GM10847 (cell line): Measurements from ENCODE around the gene PIK3AP1.
A peak's percentile ranks its signal among the peaks of the same experiment; 100 is the strongest.

Experiments used
- POLR2A ChIP-seq: IDR thresholded peaks from 2 replicates; pipeline ENCODE4 v1.6.1; 2011; ENCODE audit not compliant: insufficient read length; ENCODE audit errors: extremely low read depth

The PIK3AP1 gene, protein sequence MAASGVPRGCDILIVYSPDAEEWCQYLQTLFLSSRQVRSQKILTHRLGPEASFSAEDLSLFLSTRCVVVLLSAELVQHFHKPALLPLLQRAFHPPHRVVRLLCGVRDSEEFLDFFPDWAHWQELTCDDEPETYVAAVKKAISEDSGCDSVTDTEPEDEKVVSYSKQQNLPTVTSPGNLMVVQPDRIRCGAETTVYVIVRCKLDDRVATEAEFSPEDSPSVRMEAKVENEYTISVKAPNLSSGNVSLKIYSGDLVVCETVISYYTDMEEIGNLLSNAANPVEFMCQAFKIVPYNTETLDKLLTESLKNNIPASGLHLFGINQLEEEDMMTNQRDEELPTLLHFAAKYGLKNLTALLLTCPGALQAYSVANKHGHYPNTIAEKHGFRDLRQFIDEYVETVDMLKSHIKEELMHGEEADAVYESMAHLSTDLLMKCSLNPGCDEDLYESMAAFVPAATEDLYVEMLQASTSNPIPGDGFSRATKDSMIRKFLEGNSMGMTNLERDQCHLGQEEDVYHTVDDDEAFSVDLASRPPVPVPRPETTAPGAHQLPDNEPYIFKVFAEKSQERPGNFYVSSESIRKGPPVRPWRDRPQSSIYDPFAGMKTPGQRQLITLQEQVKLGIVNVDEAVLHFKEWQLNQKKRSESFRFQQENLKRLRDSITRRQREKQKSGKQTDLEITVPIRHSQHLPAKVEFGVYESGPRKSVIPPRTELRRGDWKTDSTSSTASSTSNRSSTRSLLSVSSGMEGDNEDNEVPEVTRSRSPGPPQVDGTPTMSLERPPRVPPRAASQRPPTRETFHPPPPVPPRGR

DNA sequence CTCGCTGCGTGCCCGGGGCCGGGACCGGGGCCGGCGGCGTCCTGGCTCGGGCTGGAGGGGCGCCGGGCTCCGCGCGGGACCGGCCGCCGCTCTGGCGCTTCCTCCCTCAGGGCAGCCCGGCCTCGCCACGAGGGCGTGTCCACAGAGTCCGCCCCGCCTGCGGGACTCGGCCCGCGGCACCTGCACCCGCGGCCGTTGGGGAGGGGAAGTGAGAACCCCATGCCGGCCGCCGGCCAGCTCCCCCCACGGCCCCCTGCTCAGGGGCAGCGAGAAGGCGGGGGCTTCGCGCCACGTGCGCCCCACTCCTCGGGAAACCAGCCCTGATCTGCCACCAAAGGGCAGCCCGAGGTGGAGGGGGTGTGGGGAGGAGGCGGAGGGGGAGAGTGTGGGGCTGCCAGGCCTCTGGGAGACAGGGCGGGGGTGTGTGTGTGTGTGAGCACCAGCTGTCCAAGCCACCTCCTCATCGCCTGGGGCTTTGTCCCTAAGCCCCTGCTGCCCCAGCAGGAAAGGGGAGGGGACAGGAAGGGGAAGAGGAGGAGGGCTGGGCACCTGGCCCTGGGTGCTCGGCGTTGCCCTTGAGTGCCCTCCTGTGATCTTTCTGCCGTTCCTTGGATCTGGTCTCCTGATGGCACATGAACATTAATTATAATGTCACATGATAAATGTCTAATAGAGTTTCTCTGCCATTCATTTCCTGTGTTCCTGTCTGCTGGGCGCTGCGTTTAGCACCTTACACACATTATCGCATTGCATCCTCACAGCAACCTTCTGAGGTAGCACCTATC lies at the start of gene PIK3AP1:
Gene PIK3AP1, minus strand, starts transcription at position 93 of the 785 bp plus-strand sequence. CDS start 120 bp downstream, outside the sequence.
- peak; percentile 49 for TF ChIP-seq POLR2A

DNA sequence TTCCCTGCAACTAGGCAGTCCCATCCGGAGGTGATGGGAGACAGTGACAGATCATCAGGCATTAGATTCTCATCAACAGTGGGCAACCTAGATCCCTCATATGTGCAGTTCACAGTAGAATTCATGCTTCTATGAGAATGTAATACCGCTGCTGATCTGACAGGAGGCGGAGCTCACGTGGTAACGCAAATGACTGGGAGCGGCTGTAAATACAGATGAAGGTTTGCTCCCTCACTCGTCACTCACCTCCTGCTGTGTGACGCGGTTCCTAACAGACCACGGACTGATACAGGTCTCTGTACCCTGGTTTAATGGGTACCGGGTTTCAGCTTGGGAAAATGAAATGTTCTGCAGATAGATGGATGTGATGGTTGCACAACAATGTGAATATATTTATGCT lies 47.8 kb upstream of the PIK3AP1 start:
- no peak for TF ChIP-seq POLR2A

DNA sequence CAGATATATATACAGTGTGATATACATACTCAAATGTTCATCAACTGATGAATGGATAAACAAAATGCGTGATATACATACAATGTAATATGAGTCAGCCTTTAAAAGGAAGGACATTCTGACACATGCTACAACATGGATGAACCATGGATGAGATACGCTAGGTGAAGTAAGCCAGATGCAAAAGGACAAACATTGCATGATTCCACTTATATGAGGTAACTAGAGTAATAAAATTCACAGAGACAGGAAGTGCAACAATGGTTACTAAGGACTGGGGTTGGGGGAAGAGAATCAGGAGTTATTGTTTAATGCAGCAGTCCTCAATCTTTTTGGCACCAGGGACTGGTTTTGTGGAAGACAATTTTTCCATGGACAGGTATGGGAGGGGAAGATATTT lies 47.3 kb upstream of the PIK3AP1 start:
- TF ChIP-seq POLR2A: no peak

DNA sequence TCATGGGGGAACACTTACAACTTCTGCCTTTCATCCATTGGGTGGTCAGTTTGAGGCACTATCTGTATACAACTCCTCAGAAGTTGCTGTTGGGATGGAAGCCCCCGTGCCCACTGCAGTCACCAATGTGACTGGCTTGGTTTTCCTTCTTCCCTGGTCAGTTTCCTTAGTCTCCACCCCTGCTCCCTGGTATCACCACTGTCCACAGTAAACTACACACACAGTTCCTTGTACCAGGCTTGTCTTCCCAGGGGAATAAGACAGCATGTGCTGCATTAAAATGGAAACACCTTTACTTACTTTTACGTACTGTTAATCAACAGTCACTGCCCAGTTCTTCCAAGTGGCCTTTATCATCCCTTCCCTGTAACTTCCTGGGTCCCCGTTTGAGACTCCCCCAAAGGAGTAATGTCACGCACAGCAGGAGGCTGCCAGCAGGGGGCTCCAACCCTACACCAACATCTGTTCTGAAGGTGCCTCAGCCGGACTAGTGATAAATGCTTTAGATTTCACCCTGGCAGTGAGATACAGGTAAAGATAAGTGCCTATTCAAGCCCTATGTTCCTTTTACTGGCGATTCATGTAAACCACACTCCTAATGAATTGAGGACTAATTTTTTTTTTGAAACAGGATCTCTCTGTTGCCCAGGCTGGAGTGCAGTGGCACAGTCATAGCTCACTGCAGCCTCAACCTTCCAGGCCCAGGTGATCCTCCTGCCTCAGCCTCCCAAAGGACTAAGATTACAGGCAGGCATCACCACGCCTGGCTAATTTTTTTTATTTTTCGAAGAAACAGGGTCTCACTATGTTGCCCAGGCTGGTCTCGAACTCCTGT lies 45.3 kb upstream of the PIK3AP1 start:
- TF ChIP-seq POLR2A: no peak

DNA sequence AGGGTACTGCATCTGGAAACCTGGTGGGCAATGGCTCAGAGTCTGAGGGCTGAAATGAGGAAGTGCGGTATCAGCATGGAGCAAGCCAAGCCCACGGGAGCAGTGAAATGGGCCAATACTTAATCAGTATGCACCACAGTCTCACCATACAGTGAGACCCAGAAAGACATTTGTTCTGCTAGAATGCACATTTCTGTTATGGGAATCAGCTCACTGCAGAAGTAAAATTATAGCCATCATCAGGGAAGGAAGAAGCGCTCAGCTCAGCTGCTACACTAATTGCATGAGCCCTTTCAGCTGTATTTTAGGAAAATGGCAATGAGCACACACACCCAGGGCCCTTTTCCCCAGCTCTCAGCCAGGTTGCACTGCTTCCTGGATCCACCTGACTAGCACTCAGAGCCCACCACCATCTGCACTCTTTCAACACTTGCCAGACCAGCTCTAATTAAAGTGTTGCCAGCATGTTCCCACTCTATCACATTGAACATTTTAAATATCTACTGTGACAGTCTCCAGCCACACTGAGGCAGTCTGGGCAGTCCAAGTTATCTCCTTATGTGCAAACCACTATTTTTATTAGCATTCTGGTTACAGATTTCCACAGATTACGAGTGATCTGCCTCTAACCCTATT lies 44.2 kb upstream of the PIK3AP1 start:
- no peak for TF ChIP-seq POLR2A

DNA sequence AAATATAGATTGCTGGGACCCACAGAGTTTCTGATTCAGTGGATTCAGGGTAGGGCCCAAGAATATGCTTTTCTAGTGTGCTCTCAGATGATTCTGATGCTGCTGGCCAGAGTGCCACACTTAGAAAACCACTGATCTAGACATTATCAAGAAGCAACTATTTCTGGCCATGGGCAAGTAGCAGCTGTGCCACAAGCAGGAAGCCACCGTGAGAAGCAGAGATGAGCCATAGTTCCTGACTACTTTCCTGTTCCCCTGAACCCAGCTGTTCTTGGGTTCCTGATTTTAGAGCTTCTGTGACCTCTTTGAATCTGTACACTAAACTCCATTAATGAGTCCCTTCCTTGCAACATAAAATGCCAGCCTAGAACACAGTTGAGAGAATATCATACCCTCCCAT lies 38.1 kb upstream of the PIK3AP1 start:
- no peak for TF ChIP-seq POLR2A

DNA sequence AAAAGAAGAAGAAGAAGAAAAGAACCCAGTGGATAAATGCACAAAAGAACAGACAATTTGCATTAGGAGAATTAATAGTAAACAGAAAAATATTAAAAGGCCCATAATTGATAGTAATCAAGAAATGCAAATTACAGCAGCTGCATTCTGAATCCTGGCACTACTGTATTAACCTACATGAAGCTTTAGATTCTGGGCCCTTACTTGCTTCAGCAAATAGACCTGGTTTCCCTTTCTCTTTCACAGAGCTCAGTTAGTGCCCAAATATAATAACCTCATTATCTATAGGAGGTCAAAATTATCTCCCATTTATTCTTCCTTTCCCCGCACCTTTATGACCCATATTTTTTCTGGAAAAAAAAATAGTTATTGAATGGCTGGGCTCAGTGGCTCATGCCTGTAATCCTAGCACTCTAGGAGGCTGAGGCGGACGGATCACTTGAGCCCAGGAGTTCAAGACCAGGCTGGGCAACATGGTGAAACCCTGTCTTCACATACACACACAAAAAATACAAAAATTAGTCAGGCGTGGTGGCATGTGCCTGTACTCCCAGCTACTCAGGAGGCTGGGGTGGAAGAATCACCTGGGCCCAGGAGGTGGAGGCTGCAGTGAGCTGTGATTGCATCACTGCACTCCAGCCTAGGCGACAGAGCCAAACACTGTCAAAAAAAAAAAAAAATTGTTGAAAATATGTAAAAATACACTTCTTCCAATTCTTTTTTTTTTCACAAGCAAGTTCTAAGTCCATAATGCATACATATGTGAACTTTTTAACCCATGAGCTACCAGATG lies 36.0 kb upstream of the PIK3AP1 start:
- TF ChIP-seq POLR2A: no peak

DNA sequence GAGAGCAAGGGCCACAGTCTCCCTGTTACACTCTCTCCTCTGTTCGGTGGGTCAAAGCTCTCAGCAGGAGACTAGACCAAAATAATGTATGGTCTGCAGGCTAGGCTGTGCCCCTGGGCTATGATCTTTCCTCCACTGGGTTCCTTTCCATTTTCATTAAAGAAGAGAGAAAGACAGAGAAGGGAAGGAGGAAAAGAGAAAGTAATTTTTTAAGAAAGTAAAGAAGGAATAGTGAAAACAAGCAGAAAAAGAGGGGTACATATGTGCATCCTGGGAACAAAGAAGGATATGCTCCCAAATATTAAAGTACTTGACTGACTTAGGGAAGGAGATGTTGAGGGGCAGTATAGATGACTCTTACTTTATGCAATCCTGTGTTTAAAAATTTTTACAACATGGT lies 33.6 kb upstream of the PIK3AP1 start:
- TF ChIP-seq POLR2A: no peak

DNA sequence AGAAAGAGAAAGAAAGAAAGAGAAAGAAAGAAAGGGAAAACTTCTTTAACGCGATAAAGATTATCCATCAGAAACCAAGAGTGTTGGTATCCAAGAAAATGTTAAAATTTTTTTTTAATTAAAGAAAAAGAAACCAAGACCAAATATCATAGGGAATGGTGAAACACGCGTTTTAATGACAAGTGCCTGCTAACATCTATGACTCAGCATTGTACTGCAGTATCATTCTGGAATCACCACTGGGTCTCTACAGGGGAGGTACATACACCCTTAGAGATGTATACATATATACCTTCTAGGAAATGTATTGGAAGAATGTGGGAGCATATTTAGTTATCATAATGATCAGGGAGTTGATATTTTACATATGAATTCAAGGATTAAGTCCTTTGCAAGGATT lies 32.1 kb upstream of the PIK3AP1 start:
- TF ChIP-seq POLR2A: no peak

DNA sequence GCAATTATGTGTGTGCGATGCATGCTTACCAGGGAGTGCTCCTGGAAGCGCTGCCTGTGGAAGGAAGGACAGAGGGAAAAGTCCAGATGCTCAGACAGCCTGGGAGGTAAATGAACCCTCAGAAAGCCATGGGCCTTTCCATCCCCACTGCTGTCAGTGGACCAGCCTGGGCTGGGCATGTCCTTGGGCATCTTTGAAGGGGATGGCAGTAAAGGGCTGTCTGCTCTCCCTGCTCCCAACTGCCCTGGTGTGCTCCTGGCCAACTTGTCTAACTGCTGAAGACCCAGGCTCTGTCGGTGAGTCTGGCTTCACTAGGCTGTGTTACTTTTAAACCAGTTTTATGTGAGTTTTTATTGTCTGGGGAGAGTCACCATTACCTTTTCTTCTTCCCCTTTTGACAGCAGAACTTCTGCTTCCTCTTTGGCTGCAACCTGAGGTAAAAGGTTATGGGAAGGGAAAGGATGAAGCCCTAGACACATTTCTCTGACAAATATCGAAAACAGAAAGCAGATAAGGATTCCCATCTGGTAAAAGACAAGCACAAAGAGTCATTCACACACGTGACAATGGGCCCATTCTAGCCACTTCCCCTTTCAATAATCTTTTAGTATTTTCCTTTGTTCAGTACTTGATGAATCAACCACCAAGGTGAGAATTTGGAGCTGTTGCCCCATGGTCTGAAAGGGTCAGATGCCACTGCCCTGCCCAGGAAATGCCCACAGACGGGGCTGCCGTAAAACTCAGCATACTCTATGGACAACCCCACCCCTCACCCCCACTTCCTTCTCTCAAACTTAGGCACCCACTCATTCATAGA lies 27.6 kb upstream of the PIK3AP1 start:
- no peak for TF ChIP-seq POLR2A

DNA sequence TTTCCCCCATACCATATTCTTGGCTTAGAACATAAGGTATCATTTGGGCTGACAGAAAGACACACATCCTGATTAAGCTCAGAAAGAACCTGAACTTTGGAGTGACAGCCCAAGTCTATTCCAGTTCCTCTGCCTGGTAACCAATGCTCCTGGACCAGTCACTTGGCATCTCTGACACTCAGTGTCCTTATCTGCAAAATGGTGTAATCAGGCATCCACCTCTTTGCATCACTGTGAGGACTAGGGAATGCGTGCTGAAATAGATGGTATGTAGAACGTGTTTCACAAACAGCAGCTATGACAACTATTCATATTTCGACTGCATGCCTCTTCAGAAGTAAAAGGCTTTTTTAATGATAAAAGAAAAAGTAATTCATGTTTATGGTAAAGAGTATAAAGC lies 26.2 kb upstream of the PIK3AP1 start:
- TF ChIP-seq POLR2A: no peak

DNA sequence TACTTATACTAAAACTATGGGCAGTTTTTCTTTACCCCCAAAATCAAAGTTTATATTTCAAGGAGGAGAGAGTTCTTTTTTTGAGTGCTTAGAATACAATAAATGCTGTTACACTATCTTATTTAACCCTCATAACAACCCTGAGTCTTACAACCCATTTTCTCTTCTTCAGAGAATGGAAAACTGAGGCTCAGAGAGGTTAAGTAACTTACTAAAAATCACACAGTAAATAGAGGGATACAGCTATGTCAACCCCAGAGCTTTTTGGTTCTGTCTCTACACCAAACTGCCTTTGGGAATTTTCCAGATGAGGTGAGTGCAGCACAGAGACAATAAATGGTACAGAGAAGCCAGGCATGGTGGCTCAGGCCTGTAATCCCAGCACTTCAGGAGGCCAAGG lies 25.6 kb upstream of the PIK3AP1 start:
- no peak for TF ChIP-seq POLR2A
